Omental fat pad (tissue), 4 donors: Measurements from ENCODE around the gene RNASE12. TPM values are rescaled to one million over a fixed set of nuclear protein-coding genes. Genes with fewer than 3 reads are reported as not detected.

Source experiments
- ATAC-seq: fragments of 150-250 bp; one replicate; pipeline ENCODE4 v1.9.1; 2016; ENCODE audit warnings: mild to moderate bottlenecking, moderate library complexity; ENCODE audit not compliant: low FRiP score
- DNase-seq: peaks from one replicate; pipeline ENCODE4 v3.0.0-alpha.2; 2019; ENCODE audit warnings: low spot score
- total RNA-seq, 4 donors: library from RNA; depleted of rRNA; stranded (reverse); fragments of >200 nt; gene quantifications; one replicate each; pipeline ENCODE4 v1.1.0, GENCODE V29; 2016
- TF ChIP-seq, protein P1 (sequence below), 3 donors: fragments of 450-650 bp; IDR thresholded peaks; one replicate each; pipeline ENCODE4 v1.5.1; 2016 to 2017; ENCODE audit warnings: antibody characterized with exemption in 3 of 3, mild to moderate bottlenecking in 3 of 3, moderate library complexity in 2 of 3

RNASE12 gene
- total RNA-seq, 4 donors from 2014 or later = not detected

DNA sequence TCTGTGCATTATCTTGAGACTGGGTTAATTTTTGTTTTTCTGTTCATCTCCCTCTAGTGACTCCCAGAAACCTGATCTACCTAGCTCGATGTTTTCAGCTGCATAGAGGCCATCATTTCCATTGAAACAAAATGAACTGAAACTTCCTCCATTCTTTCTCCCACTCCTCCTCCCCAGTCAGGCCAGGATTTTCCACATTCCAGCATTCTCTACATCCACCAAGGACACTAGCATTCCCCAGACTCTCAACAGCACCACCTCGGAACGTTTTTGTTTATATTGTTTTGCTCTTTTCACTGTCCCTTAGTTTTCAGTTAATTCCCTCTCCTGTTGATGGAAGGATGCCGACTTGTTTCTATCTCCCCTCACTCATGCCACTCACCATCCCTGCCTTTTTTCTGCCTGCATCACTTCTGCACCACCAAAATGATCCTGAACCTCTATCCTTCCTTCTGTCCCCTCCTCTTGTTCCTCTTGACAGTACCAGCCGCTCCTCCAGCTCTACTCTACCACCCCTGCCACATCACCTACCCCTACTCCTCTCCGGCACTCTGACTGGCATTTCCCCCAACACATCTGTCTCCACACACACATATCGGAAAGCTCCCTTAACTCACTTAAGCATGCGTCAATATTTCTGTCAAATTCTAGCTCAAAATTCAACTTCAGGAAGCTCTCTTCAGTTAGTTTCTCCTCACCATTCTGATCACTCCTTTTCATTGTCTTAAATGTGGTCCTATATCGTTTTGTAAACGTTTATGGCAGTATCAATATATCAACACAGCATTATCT is 37.1 kb upstream of the RNASE12 start:
- ATAC-seq = no peak
- TF ChIP-seq, protein P1, sequence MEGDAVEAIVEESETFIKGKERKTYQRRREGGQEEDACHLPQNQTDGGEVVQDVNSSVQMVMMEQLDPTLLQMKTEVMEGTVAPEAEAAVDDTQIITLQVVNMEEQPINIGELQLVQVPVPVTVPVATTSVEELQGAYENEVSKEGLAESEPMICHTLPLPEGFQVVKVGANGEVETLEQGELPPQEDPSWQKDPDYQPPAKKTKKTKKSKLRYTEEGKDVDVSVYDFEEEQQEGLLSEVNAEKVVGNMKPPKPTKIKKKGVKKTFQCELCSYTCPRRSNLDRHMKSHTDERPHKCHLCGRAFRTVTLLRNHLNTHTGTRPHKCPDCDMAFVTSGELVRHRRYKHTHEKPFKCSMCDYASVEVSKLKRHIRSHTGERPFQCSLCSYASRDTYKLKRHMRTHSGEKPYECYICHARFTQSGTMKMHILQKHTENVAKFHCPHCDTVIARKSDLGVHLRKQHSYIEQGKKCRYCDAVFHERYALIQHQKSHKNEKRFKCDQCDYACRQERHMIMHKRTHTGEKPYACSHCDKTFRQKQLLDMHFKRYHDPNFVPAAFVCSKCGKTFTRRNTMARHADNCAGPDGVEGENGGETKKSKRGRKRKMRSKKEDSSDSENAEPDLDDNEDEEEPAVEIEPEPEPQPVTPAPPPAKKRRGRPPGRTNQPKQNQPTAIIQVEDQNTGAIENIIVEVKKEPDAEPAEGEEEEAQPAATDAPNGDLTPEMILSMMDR (IDR thresholded peaks at IDR 0.05) = no peak
- no peak for DNase-seq

DNA sequence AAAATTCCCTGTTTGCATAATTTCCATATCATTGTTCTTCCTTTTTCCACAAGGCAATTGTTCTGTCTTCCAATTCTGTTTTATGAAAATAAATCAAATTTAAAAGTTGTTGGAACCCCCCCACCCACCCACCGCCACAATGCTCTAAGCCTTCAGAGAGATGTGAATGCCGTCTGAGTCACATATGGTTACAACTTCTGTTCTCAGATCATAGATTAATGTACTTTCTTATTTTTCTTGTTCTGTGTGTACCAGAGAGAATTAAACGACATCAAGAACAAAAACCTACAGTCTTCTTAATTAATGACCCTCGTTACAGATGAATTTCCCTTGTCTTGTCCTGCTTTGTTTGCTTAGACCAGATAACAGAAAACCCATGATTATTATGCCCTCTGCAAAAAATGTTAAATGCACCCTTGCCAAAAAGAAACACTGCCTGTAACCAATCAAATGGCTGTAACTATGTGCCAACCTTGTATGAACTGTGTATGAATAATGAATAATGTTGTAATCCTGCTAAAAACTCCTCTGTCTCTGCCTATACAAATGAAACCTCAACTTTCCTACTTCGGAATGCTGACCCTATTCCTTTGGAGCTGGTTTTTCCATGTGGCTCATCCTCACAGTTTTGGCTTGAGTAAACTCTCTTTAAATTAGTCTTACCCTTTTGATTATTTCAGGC is 36.3 kb upstream of the RNASE12 start:
- TF ChIP-seq, protein P1 (IDR thresholded peaks at IDR 0.05) = no peak
- ATAC-seq (no peak), DNase-seq (no peak)

DNA sequence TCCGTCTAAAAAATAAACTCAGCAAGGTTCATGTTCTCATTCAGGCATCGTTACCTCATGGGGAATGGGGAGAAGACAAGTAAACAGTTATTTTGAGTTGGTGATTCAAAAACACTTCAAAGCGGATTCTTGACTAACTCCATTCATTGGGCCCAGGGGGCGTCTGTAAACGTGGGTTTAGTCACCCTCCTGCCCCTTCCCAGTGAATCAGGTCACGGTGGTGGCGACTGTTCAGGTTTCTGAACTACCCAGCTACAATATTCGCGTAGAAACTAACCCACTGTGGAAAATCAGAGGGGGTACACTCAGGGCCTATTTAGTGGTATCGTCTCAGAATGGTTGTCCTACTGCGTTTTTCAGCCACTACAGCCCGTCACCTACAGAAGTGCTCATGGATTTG is 35.1 kb upstream of the RNASE12 start:
- TF ChIP-seq, protein P1 (IDR thresholded peaks at IDR 0.05) = no peak
- no peak for ATAC-seq
- DNase-seq = no peak

DNA sequence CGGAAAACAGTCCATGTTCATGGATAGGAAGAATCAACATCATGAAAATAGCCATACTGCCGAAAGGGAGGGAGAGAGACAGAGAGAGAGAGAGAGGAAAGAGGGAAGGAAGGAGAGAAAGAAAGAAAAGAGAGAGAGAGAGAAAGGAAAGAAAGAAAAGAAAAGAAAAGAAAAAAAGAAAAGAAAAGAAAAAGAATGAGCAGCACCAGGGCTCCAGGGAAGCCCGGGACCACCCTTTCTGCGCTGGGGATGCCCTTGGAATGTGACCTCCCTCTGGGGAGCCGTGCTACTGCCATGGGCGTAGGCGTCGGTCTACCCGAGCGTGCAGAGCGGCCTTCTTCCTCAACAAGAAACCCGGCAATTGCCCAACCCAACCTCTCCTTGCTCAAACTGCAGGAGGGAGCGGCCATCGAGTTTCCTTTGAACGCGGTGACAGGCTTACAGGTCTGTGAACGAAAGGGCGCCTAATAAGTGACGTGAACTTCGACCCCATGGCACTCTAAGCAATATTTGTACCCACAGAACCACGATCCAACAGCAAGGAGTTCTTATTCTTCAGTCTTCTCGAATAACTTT is 33.4 kb upstream of the RNASE12 start:
- DNase-seq = no peak
- peak; percentile 74 for ATAC-seq
- TF ChIP-seq, protein P1 (IDR thresholded peaks at IDR 0.05) = no peak

DNA sequence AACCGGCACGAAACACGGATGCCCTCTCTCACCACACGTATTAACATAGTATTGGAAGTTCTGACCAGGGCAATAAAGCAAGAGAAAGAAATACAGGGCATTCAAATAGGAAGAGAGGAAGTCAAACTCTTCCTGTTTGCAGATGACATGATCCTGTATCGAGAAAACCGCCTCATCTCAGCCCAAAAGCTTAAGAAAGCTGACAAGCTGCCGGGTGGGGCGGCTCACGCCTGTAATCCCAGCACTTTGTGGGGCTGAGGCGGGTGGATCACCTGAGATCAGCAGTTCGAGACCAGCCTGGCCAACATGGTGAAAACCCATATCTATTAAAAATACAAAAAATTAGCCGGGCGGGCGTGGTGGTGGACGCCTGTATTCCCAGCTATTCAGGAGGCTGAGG is 32.6 kb upstream of the RNASE12 start:
- DNase-seq = no peak
- ATAC-seq = no peak
- TF ChIP-seq, protein P1 (IDR thresholded peaks at IDR 0.05) = no peak

DNA sequence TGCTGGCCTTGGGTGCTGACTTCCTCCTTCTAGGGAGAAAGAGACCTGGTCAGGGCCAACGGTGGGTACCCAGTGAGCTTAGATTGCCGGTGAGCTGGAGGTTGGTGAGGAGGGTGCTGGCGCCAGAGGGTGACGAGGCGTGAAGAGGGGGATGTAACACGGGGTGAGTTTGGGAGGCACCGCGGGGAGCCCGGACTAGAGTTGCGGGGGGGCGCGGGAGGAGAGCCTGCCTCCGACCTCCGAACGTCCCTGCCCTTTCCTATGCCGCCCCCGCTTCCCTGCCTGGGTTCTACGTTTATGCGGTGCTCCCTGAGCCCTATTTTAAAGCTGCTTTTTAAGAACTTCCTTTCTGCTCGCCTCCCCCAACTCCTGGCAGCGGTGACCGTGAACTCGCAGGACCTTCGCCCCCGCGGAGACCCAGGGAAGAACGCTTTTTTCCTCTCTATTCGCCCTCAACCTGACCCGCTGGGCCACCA is 31.7 kb upstream of the RNASE12 start:
- ATAC-seq = no peak
- TF ChIP-seq, protein P1 (IDR thresholded peaks at IDR 0.05) = no peak
- no peak for DNase-seq
